Cardiac fibroblast (primary cell): ENCODE results near the gene MYO16.

ENCODE experiments used
- DNase-seq, 2 donors: peaks; one replicate each; pipeline versions ENCODE4 v3.0.0 to v3.0.0-alpha.2; 2010; ENCODE audit warnings: low read depth in 2 of 2
- H3K4me3 ChIP-seq, 2 donors: replicated peaks in 1 of 2; 1 replicate in 1 of 2; 2 replicates in 1 of 2; pipeline ENCODE4 v1.5.1; 2011; ENCODE audit warnings: low read depth in 2 of 2, low read length in 2 of 2, mild to moderate bottlenecking in 2 of 2, moderate library complexity in 1 of 2
- CTCF ChIP-seq: IDR thresholded peaks from one replicate; pipeline ENCODE4 v1.5.1; 2011; ENCODE audit warnings: low read depth, mild to moderate bottlenecking, low read length, inconsistent platforms

Gene MYO16

GRCh38 chr13:108827646-108828045 is 198.2 kb downstream of the MYO16 start:
- DNase-seq: no peak
- H3K4me3 ChIP-seq: no peak overlapping the region
- no peak for TF ChIP-seq CTCF

GRCh38 chr13:108828086-108828815 is 198.8 kb downstream of the MYO16 start:
- TF ChIP-seq CTCF: no peak
- no peak for DNase-seq
- no peak overlapping the region for H3K4me3 ChIP-seq

GRCh38 chr13:108830916-108831315 is 201.5 kb downstream of the MYO16 start:
- DNase-seq: no peak
- no peak overlapping the region for H3K4me3 ChIP-seq
- TF ChIP-seq CTCF: no peak

- no peak overlapping the region for H3K4me3 ChIP-seq
- DNase-seq: no peak
- no peak for TF ChIP-seq CTCF
Measured at GRCh38 chr13:108833531-108833930, 204.1 kb downstream of the MYO16 start.

GRCh38 chr13:108834193-108834592 is 204.8 kb downstream of the MYO16 start:
- no peak overlapping the region for H3K4me3 ChIP-seq
- TF ChIP-seq CTCF: no peak
- no peak for DNase-seq

- DNase-seq: no peak
- no peak overlapping the region for H3K4me3 ChIP-seq
- TF ChIP-seq CTCF: no peak
Measured at GRCh38 chr13:108835083-108835482, 205.7 kb downstream of the MYO16 start.

GRCh38 chr13:108850691-108851090 is 221.3 kb downstream of the MYO16 start:
- DNase-seq: no peak
- no peak overlapping the region for H3K4me3 ChIP-seq
- TF ChIP-seq CTCF: no peak
